K562 (cell line): Measurements from ENCODE around the gene UTP11. TPM values are rescaled to one million over a fixed set of nuclear protein-coding genes. Genes with fewer than 3 reads are reported as not detected.

Experiments used
- ATAC-seq: fragments of 200-7000 bp; cut with Tn5 transposase; 3 replicates; pipeline ENCODE4 v1.9.1; 2020; ENCODE audit warnings: moderate library complexity
- BruUV-seq: library from RNA; stranded (reverse); fragments of 400-500 nt; replicated peaks from 2 replicates; lab custom pipeline; 2021; lab: Mats Ljungman, UMichigan
- CTCF ChIA-PET: fragments of 300-600 bp; formaldehyde crosslinking; extraction: SDS; loops from one replicate; lab custom pipeline; 2021; ENCODE audit warnings: low intra/inter-chr PET ratio; lab: Yijun Ruan, JAX
- POLR2A ChIA-PET: fragments of 300-600, 350-650 bp; sonication (Branson Sonifier 250); formaldehyde crosslinking; extraction: SDS; loops from one replicate; lab custom pipeline; 2021; ENCODE audit warnings: antibody characterized with exemption, inconsistent platforms; lab: Yijun Ruan, JAX
- DNase-seq, 4 experiments: peaks; one replicate each; pipeline versions ENCODE4 v3.0.0 to v3.0.0-alpha.2; 2011 to 2018; ENCODE audit warnings: low spot score in 3 of 4, mixed read lengths in 3 of 4; ENCODE audit errors: extremely low read depth in 1 of 4
- FAIRE-seq: peaks from 2 replicates; lab custom pipeline; 2011; peaks lifted over from hg19 to GRCh38; lab: Jason Lieb, UNC
- H2AFZ ChIP-seq: 2 replicates; pipeline ENCODE4 v1.6.0; 2011; ENCODE audit warnings: low read depth, low read length, control low read depth, inconsistent platforms
- H3K27ac ChIP-seq: fragments of 200-600 bp; 3 replicates; pipeline ENCODE4 v1.8.0; 2011; ENCODE audit warnings: low read depth, mild to moderate bottlenecking, control low read depth, inconsistent platforms, low read length, moderate library complexity, mixed read lengths; ENCODE audit errors: extremely low read depth
- H3K27me3 ChIP-seq, 2 experiments: fragments of 300-600 bp in 1 of 2; 2 replicates in 1 of 2; 3 replicates in 1 of 2; pipeline versions ENCODE4 v1.6.0 to v1.8.0; 2011; ENCODE audit warnings: inconsistent platforms in 2 of 2, low read length in 2 of 2, mild to moderate bottlenecking in 1 of 2, mixed read lengths in 1 of 2, moderate library complexity in 1 of 2; ENCODE audit not compliant: control insufficient read depth in 2 of 2, insufficient read depth in 2 of 2
- H3K36me3 ChIP-seq: fragments of 300-600 bp; 3 replicates; pipeline ENCODE4 v1.8.0; 2011; ENCODE audit warnings: mild to moderate bottlenecking, low read length, inconsistent platforms; ENCODE audit not compliant: control insufficient read depth, insufficient read depth
- H3K4me1 ChIP-seq, 2 experiments: fragments of 200-600 bp in 1 of 2; replicated peaks in 1 of 2; 2 replicates in 1 of 2; 3 replicates in 1 of 2; pipeline versions ENCODE4 v1.5.1 to v1.8.0; 2011; ENCODE audit warnings: inconsistent platforms in 2 of 2, low read length in 2 of 2, mild to moderate bottlenecking in 1 of 2, mixed read lengths in 1 of 2, moderate library complexity in 1 of 2; ENCODE audit not compliant: control insufficient read depth in 2 of 2, insufficient read depth in 2 of 2
- H3K4me2 ChIP-seq: 2 replicates; pipeline ENCODE4 v1.6.1; 2011; ENCODE audit warnings: low read length, control low read depth, inconsistent platforms, mixed read lengths; ENCODE audit not compliant: insufficient read depth
- H3K4me3 ChIP-seq: fragments of 200-600 bp; sonication (generic), shearing (Covaris generic); 2 replicates; pipeline ENCODE4 v1.5.1; 2016; ENCODE audit warnings: control low read depth, inconsistent platforms
- H3K79me2 ChIP-seq: fragments of 200-600 bp; 3 replicates; pipeline ENCODE4 v1.8.0; 2011; ENCODE audit warnings: low read length, inconsistent platforms; ENCODE audit not compliant: control insufficient read depth, insufficient read depth
- H3K9ac ChIP-seq, 2 experiments: 2 replicates each; pipeline versions ENCODE4 v1.6.0 to v1.6.1; 2011; ENCODE audit warnings: low read depth in 2 of 2, low read length in 2 of 2, control low read depth in 1 of 2, inconsistent platforms in 1 of 2, mild to moderate bottlenecking in 1 of 2, mixed read lengths in 1 of 2; ENCODE audit not compliant: insufficient read depth in 1 of 2
- H3K9me1 ChIP-seq: one replicate; pipeline ENCODE4 v1.6.0; 2011; ENCODE audit warnings: inconsistent platforms, mild to moderate bottlenecking, low read length, moderate library complexity; ENCODE audit not compliant: control insufficient read depth, insufficient read depth
- H3K9me3 ChIP-seq: replicated peaks from 2 replicates; pipeline ENCODE4 v1.5.1; 2011; ENCODE audit warnings: low read depth, low read length, inconsistent platforms; ENCODE audit not compliant: control insufficient read depth, insufficient read depth
- H4K20me1 ChIP-seq: replicated peaks from 2 replicates; pipeline ENCODE4 v1.6.1; 2011; ENCODE audit warnings: low read length, inconsistent platforms, mixed read lengths; ENCODE audit not compliant: control insufficient read depth, insufficient read depth
- ARID4B ChIP-seq: sonication (generic); formaldehyde crosslinking; IDR thresholded peaks from 2 replicates; pipeline ENCODE4 v1.8.0; 2022; ENCODE audit warnings: mild to moderate bottlenecking, missing genetic modification reagents
- C11orf30 ChIP-seq: fragments of 450-650 bp; IDR thresholded peaks from 2 replicates; pipeline ENCODE4 v1.6.1; 2016; ENCODE audit warnings: low read depth, mild to moderate bottlenecking
- IRF9 ChIP-seq: fragments of 450-650 bp; IDR thresholded peaks from 2 replicates; pipeline ENCODE4 v1.6.1; 2016; ENCODE audit warnings: missing biosample characterization, missing genetic modification characterization
- MAFF ChIP-seq: IDR thresholded peaks from 2 replicates; pipeline ENCODE4 v1.6.1; 2012; ENCODE audit warnings: low read length, improper control_type of control experiment
- MAFG ChIP-seq: fragments of 450-650 bp; conservative IDR thresholded peaks from 2 replicates; pipeline ENCODE4 v1.6.1; 2016; ENCODE audit warnings: missing genetic modification characterization, missing compliant biosample characterization
- MAFK ChIP-seq: IDR thresholded peaks from 2 replicates; pipeline ENCODE4 v1.6.1; 2011; ENCODE audit warnings: low read length, improper control_type of control experiment
- ZNF316 ChIP-seq: fragments of 450-650 bp; IDR thresholded peaks from 2 replicates; pipeline ENCODE4 v1.6.1; 2016
- WGBS: fragments of 100-300 bp; shearing (Covaris generic); methylation state at CpG from one replicate; pipeline ENCODE4 v1.1.6; 2016; ENCODE audit warnings: low coverage, mixed read lengths; ENCODE audit not compliant: insufficient coverage; ENCODE audit errors: missing lambda C conversion rate; 5-methylcytosine and 5-hydroxymethylcytosine counted together
- in situ Hi-C: fragments of 300-500 bp; cut with MboI; formaldehyde crosslinking; loops from 4 replicates; pipeline ENCODE4 v1.15.0; 2018; ENCODE audit warnings: inconsistent platforms, mixed read lengths
- intact Hi-C: fragments of 100-400 bp; cut with micrococcal nuclease; formaldehyde crosslinking; loops from 2 replicates; pipeline ENCODE4 v1.14.2; 2022
- polyA plus RNA-seq, 8 experiments: library from polyadenylated mRNA; depleted of rRNA in 4 of 8; stranded (reverse) in 5 of 8; unstranded in 3 of 8; fragments of >200 nt; fragmentation: Nextera tagmentation in 2 of 8; fragmentation: Illumina TruSeq in 1 of 8; extraction: Ambion mirVana in 2 of 8; extraction: Trizol in 1 of 8; gene quantifications; 2 replicates each; pipeline versions ENCODE4 v1.2.1 to v1.2.3, GENCODE V29; 2011 to 2014; ENCODE audit warnings: inconsistent platforms in 1 of 8, missing spikeins in 1 of 8
- total RNA-seq, 7 experiments: library from RNA; depleted of rRNA in 6 of 7; stranded (reverse); fragments of >200 nt in 6 of 7; fragmentation: Illumina TruSeq in 2 of 7; extraction: Trizol in 2 of 7; gene quantifications; 2 replicates each; pipeline versions ENCODE4 v1.2.1 to v1.2.3, GENCODE V29; 2011 to 2021; ENCODE audit warnings: low replicate concordance in 1 of 7

UTP11 gene
- total and polyA plus RNA-seq, 9 of the 15 experiments (the other 6 are each of a cell fraction or from before 2014, with no cell fraction given), result 91.1 to 378 (median 221) TPM

- in situ Hi-C loops (no loop called here), intact Hi-C loops (no loop called here)
- H3K27me3 ChIP-seq, result peaks cover 2 to 10% of the 10 kb centered on the region in 2 experiments; a peak in 2 of 5 replicates
- CTCF ChIA-PET, result no interaction called here
- no peak for ATAC-seq
- H3K36me3 ChIP-seq, result no peaks in the 10 kb centered on the region
- no peak for DNase-seq
- WGBS, result 5% methylated on average over 6 of the region's 6 CpGs
- no peak overlapping the region for H3K4me2 ChIP-seq
- H4K20me1 ChIP-seq, result no peaks in the 10 kb centered on the region
- BruUV-seq, result no TSS peak
- POLR2A ChIA-PET, result interaction anchor here (0.6 to 1.1 kb wide), 3 partner anchors 13 to 266 kb away, joined by 3 to 4 read pairs (median 4); no protein-coding TSS in a partner anchor
- peak; percentile 87 for TF ChIP-seq MAFG (tag)
- no peak for TF ChIP-seq IRF9 (tag)
- TF ChIP-seq ZNF316, result peak; percentile 92
- TF ChIP-seq MAFK, result peak; percentile 92
- no peak for TF ChIP-seq ARID4B
- peak; percentile 90 for TF ChIP-seq C11orf30
- peak; percentile 92 for TF ChIP-seq MAFF
- TF ChIP-seq, all 486 proteins: peak for 5
- no peak for FAIRE-seq
- Histone ChIP-seq H3K9me3 (no peaks in the 10 kb centered on the region), H3K79me2 (no peaks in the 10 kb centered on the region), H2AFZ (no peak overlapping the region), H3K9ac (peak overlapping the region in 1 of 2 experiments; percentile 3; a peak in 1 of 4 replicates), H3K9me1 (no peaks in the 10 kb centered on the region), H3K4me3 (no peak overlapping the region), H3K27ac (no peak overlapping the region), H3K4me1 (peaks cover 12 to 21% of the 10 kb centered on the region in 2 experiments; a peak in 4 of 5 replicates)
Measured at GRCh38 chr1:38059635-38060250, 47.2 kb downstream of the UTP11 start.
